Trophoblast cell (in vitro differentiated cells and primary cell): ENCODE data around the gene TMEM263. TPM values are rescaled to one million over a fixed set of nuclear protein-coding genes. Genes with fewer than 3 reads are reported as not detected.
A peak's percentile ranks its signal among the peaks of the same experiment; 100 is the strongest.

Experiments
- DNase-seq, 2 donors: peaks; one replicate each; pipeline ENCODE4 v3.0.0-alpha.2; 2016
- H2AFZ ChIP-seq: 2 replicates; pipeline ENCODE4 v1.6.1; 2013; ENCODE audit warnings: low read length, moderate library complexity, mild to moderate bottlenecking; ENCODE audit not compliant: insufficient read depth, poor library complexity
- H2AK5ac ChIP-seq: 2 replicates; pipeline ENCODE4 v1.6.1; 2013; ENCODE audit warnings: mild to moderate bottlenecking, low read length
- H2BK120ac ChIP-seq: 2 replicates; pipeline ENCODE4 v1.6.1; 2013; ENCODE audit warnings: low read length, mild to moderate bottlenecking, moderate library complexity; ENCODE audit not compliant: insufficient read depth, poor library complexity
- H2BK12ac ChIP-seq: 2 replicates; pipeline ENCODE4 v1.6.1; 2013; ENCODE audit warnings: mild to moderate bottlenecking, low read length, moderate library complexity
- H2BK5ac ChIP-seq: 2 replicates; pipeline ENCODE4 v1.6.1; 2013; ENCODE audit warnings: low read length, low read depth, moderate library complexity, mild to moderate bottlenecking; ENCODE audit not compliant: poor library complexity
- H3K14ac ChIP-seq: 2 replicates; pipeline ENCODE4 v1.6.1; 2013; ENCODE audit warnings: mild to moderate bottlenecking, low read length
- H3K18ac ChIP-seq: 2 replicates; pipeline ENCODE4 v1.6.1; 2013; ENCODE audit warnings: mild to moderate bottlenecking, low read length
- H3K23ac ChIP-seq: 2 replicates; pipeline ENCODE4 v1.6.1; 2013; ENCODE audit warnings: low read length
- H3K27ac ChIP-seq: 2 replicates; pipeline ENCODE4 v1.5.1; 2013; ENCODE audit warnings: low read depth, mild to moderate bottlenecking, inconsistent platforms, low read length, moderate library complexity
- H3K27me3 ChIP-seq: 2 replicates; pipeline ENCODE4 v1.6.1; 2013; ENCODE audit warnings: inconsistent platforms, mild to moderate bottlenecking, low read length, moderate library complexity; ENCODE audit not compliant: insufficient read depth
- H3K36me3 ChIP-seq, 2 experiments: 1 replicate in 1 of 2; 2 replicates in 1 of 2; pipeline ENCODE4 v1.6.1; 2013; ENCODE audit warnings: low read length in 2 of 2, mild to moderate bottlenecking in 2 of 2, moderate library complexity in 1 of 2; ENCODE audit not compliant: insufficient read depth in 2 of 2, control insufficient read depth in 1 of 2
- H3K4ac ChIP-seq: 2 replicates; pipeline ENCODE4 v1.6.1; 2013; ENCODE audit warnings: low read depth, mild to moderate bottlenecking, low read length, moderate library complexity
- H3K4me1 ChIP-seq, 2 experiments: 1 replicate in 1 of 2; 2 replicates in 1 of 2; pipeline ENCODE4 v1.6.1; 2013; ENCODE audit warnings: low read length in 2 of 2, mild to moderate bottlenecking in 2 of 2, moderate library complexity in 1 of 2; ENCODE audit not compliant: insufficient read depth in 2 of 2, control insufficient read depth in 1 of 2
- H3K4me2 ChIP-seq: 2 replicates; pipeline ENCODE4 v1.6.1; 2013; ENCODE audit warnings: inconsistent platforms, mild to moderate bottlenecking, low read length, moderate library complexity
- H3K4me3 ChIP-seq: 2 replicates; pipeline ENCODE4 v1.5.1; 2013; ENCODE audit warnings: mild to moderate bottlenecking, low read depth, low read length, inconsistent platforms
- H3K79me1 ChIP-seq: one replicate; pipeline ENCODE4 v1.6.1; 2013; ENCODE audit warnings: low read length
- H3K79me2 ChIP-seq: 2 replicates; pipeline ENCODE4 v1.6.1; 2013; ENCODE audit warnings: low read length, mild to moderate bottlenecking; ENCODE audit not compliant: control insufficient read depth, insufficient read depth, poor library complexity
- H3K9ac ChIP-seq: 2 replicates; pipeline ENCODE4 v1.6.1; 2013; ENCODE audit warnings: mild to moderate bottlenecking, low read length
- H3K9me3 ChIP-seq: 2 replicates; pipeline ENCODE4 v1.6.1; 2013; ENCODE audit warnings: low read depth, mild to moderate bottlenecking, control low read depth, inconsistent platforms, low read length; ENCODE audit not compliant: insufficient read depth
- H4K12ac ChIP-seq: 2 replicates; pipeline ENCODE4 v1.6.1; 2013; ENCODE audit warnings: low read depth, mild to moderate bottlenecking, low read length, moderate library complexity
- H4K8ac ChIP-seq: 2 replicates; pipeline ENCODE4 v1.6.1; 2013; ENCODE audit warnings: low read depth, mild to moderate bottlenecking, low read length, moderate library complexity
- H4K91ac ChIP-seq: one replicate; pipeline ENCODE4 v1.6.1; 2013; ENCODE audit warnings: low read depth, mild to moderate bottlenecking, low read length, moderate library complexity
- WGBS: extraction: QIAGEN DNeasy Blood & Tissue Kit; methylation state at CpG from one replicate; pipeline ENCODE4 v1.1.7; 2013; ENCODE audit warnings: missing lambda C conversion rate; ENCODE audit not compliant: insufficient read length, insufficient coverage; ENCODE audit errors: extremely low coverage; 5-methylcytosine and 5-hydroxymethylcytosine counted together
- polyA plus RNA-seq: library from polyadenylated mRNA; stranded (reverse); fragments of 200-250 nt; gene quantifications from 2 replicates; pipeline ENCODE4 v1.2.3, GENCODE V29; 2013

TMEM263 gene
- 49.9 and 53.1 TPM in 2 replicates for polyA plus RNA-seq

DNA sequence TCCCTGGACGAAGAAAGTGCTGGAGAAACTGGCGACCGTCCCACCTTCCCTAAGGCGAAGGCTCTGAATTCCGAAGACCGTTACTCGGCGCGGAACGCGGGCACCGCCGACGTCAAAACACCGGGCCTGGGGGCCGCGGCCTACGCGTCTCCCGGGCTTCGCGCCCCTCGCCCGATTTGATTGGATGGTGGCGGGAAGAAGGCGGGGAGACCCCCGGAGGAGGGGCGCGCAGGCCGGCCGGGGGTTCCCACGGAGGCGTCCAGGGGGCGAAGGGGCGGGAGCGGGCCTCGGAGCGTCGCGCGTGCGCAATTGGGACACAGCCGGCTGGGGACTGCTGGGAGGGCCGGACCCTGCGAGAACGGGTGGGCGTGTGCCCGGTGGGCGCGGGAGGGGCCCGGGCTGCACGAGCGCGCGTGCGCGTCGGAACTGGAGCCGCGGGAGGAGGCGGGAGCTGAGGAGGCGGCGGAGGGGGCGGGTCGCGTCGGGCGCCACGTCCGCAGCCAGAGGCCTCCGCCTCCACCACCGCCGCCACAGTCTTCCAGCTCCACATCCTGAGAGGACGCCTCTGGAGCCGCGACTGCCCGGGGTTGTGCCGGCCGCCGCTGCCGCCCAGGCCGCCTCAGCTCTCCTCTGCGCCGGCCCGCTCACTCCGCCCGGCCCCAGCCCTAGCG, at the start of gene TMEM263:
Gene TMEM263, plus strand, starts transcription at position 531 of the 671 bp plus-strand sequence. CDS start 11,210 bp downstream, outside the sequence.
- Histone ChIP-seq H3K9me3 (no peaks in the 10 kb centered on the region), H3K79me1 (peaks cover 12% of the 10 kb centered on the region), H3K18ac (peak within 1 kb of the TSS; percentile 95), H3K4me3 (peak within 1 kb of the TSS; percentile 99), H2AK5ac (peak within 1 kb of the TSS; percentile 97), H3K4me1 (peaks cover 3 to 5% of the 10 kb centered on the region in 2 experiments), H2AFZ (peak within 1 kb of the TSS; percentile 95), H4K8ac (peak within 1 kb of the TSS; percentile 92), H3K27me3 (no peaks in the 10 kb centered on the region), H3K36me3 (peaks cover 0 to 5% of the 10 kb centered on the region in 2 experiments), H3K4ac (peak within 1 kb of the TSS; percentile 96), H3K14ac (peak within 1 kb of the TSS; percentile 99), H2BK5ac (peak within 1 kb of the TSS; percentile 98), H3K79me2 (peaks cover 9% of the 10 kb centered on the region), H3K4me2 (peak within 1 kb of the TSS; percentile 85), H3K27ac (peak within 1 kb of the TSS; percentile 98), H2BK12ac (no peak within 1 kb of the TSS), H4K12ac (peak within 1 kb of the TSS; percentile 97), H3K9ac (peak within 1 kb of the TSS; percentile 80), H4K91ac (peak within 1 kb of the TSS; percentile 99), H2BK120ac (peak within 1 kb of the TSS; percentile 79), H3K23ac (no peak within 1 kb of the TSS)
- WGBS, result no CpG with 5 or more reads among the region's 88 CpGs
- peak; percentile 94 to 95 for DNase-seq

- H2AK5ac ChIP-seq, result no peak overlapping the region
- no peak overlapping the region for H3K23ac ChIP-seq
- no peak overlapping the region for H3K27ac ChIP-seq
- H2BK120ac ChIP-seq, result no peak overlapping the region
- H4K12ac ChIP-seq, result no peak overlapping the region
- no peak overlapping the region for H3K4me2 ChIP-seq
- no peak overlapping the region for H3K9ac ChIP-seq
- no peak overlapping the region for H3K14ac ChIP-seq
- H3K27me3 ChIP-seq, result peaks cover 1% of the 10 kb centered on the region
- H3K36me3 ChIP-seq, result no peaks in the 10 kb centered on the region
- no peak overlapping the region for H2AFZ ChIP-seq
- H3K4ac ChIP-seq, result no peak overlapping the region
- H4K91ac ChIP-seq, result no peak overlapping the region
- peaks cover 0 to 2% of the 10 kb centered on the region in 2 experiments for H3K4me1 ChIP-seq
- no peak for DNase-seq
- H3K18ac ChIP-seq, result no peak overlapping the region
- H3K4me3 ChIP-seq, result no peak overlapping the region
- no peak overlapping the region for H4K8ac ChIP-seq
- H2BK5ac ChIP-seq, result no peak overlapping the region
- no CpG with 5 or more reads among the region's 2 CpGs for WGBS
- H3K9me3 ChIP-seq, result no peaks in the 10 kb centered on the region
- H3K79me1 ChIP-seq, result no peaks in the 10 kb centered on the region
- no peak overlapping the region for H2BK12ac ChIP-seq
- H3K79me2 ChIP-seq, result no peaks in the 10 kb centered on the region
Observed at GRCh38 chr12:106906715-106907114, 49.0 kb upstream of the TMEM263 start.

DNA sequence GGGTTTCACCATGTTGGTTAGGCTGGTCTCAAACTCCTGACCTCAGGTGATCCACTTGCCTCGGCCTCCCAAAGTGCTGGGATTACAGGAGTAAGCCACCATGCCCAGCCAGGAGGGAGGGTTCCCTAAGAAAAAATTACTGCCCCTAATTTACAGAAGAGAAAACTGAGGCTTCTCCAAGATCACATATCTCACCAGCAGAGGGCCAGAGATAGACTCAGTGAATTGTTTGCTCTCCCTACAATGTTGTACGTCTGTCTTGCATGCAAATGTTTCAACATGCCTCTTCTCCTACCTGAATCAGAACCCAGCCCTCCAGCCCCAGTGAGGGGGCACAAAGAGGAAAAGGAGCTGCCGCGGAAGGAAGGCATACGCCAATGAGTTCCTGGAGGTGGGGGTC, 48.3 kb upstream of the TMEM263 start:
- Histone ChIP-seq H3K9ac (no peak overlapping the region), H4K91ac (no peak overlapping the region), H3K23ac (no peak overlapping the region), H3K4ac (no peak overlapping the region), H3K4me2 (no peak overlapping the region), H3K18ac (no peak overlapping the region), H3K79me2 (no peaks in the 10 kb centered on the region), H3K36me3 (no peaks in the 10 kb centered on the region), H3K9me3 (no peaks in the 10 kb centered on the region), H3K27ac (no peak overlapping the region), H3K4me3 (no peak overlapping the region), H3K79me1 (no peaks in the 10 kb centered on the region), H3K4me1 (peaks cover 0 to 2% of the 10 kb centered on the region in 2 experiments), H2AFZ (no peak overlapping the region), H2BK5ac (no peak overlapping the region), H4K12ac (no peak overlapping the region), H2AK5ac (no peak overlapping the region), H3K27me3 (peaks cover 1% of the 10 kb centered on the region), H2BK120ac (no peak overlapping the region), H2BK12ac (no peak overlapping the region), H4K8ac (no peak overlapping the region), H3K14ac (no peak overlapping the region)
- peak in 1 of 2 donors; percentile 33 for DNase-seq
- WGBS, result no CpG with 5 or more reads among the region's 5 CpGs

- no peak overlapping the region for H3K4me2 ChIP-seq
- no peak overlapping the region for H3K18ac ChIP-seq
- H3K4ac ChIP-seq, result no peak overlapping the region
- H2AK5ac ChIP-seq, result no peak overlapping the region
- no peak overlapping the region for H4K8ac ChIP-seq
- no peak overlapping the region for H3K14ac ChIP-seq
- H3K79me1 ChIP-seq, result no peaks in the 10 kb centered on the region
- no peak overlapping the region for H4K12ac ChIP-seq
- no CpG with 5 or more reads among the region's 4 CpGs for WGBS
- no peak for DNase-seq
- H2BK12ac ChIP-seq, result no peak overlapping the region
- no peaks in the 10 kb centered on the region for H3K9me3 ChIP-seq
- no peaks in the 10 kb centered on the region for H3K79me2 ChIP-seq
- no peak overlapping the region for H3K9ac ChIP-seq
- H3K4me3 ChIP-seq, result no peak overlapping the region
- H2BK5ac ChIP-seq, result no peak overlapping the region
- H3K36me3 ChIP-seq, result no peaks in the 10 kb centered on the region
- H3K27ac ChIP-seq, result no peak overlapping the region
- no peak overlapping the region for H4K91ac ChIP-seq
- peaks cover 0 to 2% of the 10 kb centered on the region in 2 experiments for H3K4me1 ChIP-seq
- H3K27me3 ChIP-seq, result peaks cover 1% of the 10 kb centered on the region
- H3K23ac ChIP-seq, result no peak overlapping the region
- no peak overlapping the region for H2AFZ ChIP-seq
- H2BK120ac ChIP-seq, result no peak overlapping the region
Observed at GRCh38 chr12:106907846-106908245, 47.9 kb upstream of the TMEM263 start.
